Glomerular visceral epithelial cell (primary cell): Measurements from ENCODE around the gene SP4.

Experiments
- DNase-seq: peaks from one replicate; pipeline ENCODE4 v3.0.0-alpha.2; 2016; ENCODE audit errors: extremely low spot score

Gene SP4

GRCh38 chr7:21443149-21443841, 15.4 kb downstream of the SP4 start:
- DNase-seq: no peak

- no peak for DNase-seq
Observed at GRCh38 chr7:21448974-21449373, 21.1 kb downstream of the SP4 start.

- no peak for DNase-seq
Observed at GRCh38 chr7:21450076-21450475, 22.2 kb downstream of the SP4 start.

GRCh38 chr7:21450941-21451340, 23.1 kb downstream of the SP4 start:
- DNase-seq: no peak

- DNase-seq: no peak
Observed at GRCh38 chr7:21454182-21454581, 26.3 kb downstream of the SP4 start.

- DNase-seq: no peak
Observed at GRCh38 chr7:21454906-21455305, 27.0 kb downstream of the SP4 start.

GRCh38 chr7:21461282-21461681, 33.4 kb downstream of the SP4 start:
- no peak for DNase-seq

- DNase-seq: no peak
Observed at GRCh38 chr7:21462081-21462480, 34.2 kb downstream of the SP4 start.

- DNase-seq: no peak
Observed at GRCh38 chr7:21463524-21463923, 35.6 kb downstream of the SP4 start.

- DNase-seq: no peak
Observed at GRCh38 chr7:21468969-21469368, 41.1 kb downstream of the SP4 start.

GRCh38 chr7:21469894-21470293, 42.0 kb downstream of the SP4 start:
- DNase-seq: no peak

GRCh38 chr7:21472029-21472428, 44.1 kb downstream of the SP4 start:
- DNase-seq: no peak

- DNase-seq: no peak
Observed at GRCh38 chr7:21476429-21476828, 48.5 kb downstream of the SP4 start.

- no peak for DNase-seq
Observed at GRCh38 chr7:21480693-21481403, 53.0 kb downstream of the SP4 start.

- no peak for DNase-seq
Observed at GRCh38 chr7:21486511-21486910, 58.6 kb downstream of the SP4 start.

GRCh38 chr7:21495731-21496130, 67.8 kb downstream of the SP4 start:
- no peak for DNase-seq

GRCh38 chr7:21497072-21497471, 69.2 kb downstream of the SP4 start:
- no peak for DNase-seq

- DNase-seq: no peak
Observed at GRCh38 chr7:21500117-21500832, 72.4 kb downstream of the SP4 start.

GRCh38 chr7:21504021-21504420, 76.1 kb downstream of the SP4 start:
- DNase-seq: no peak

- DNase-seq: no peak
Observed at GRCh38 chr7:21507627-21508343, 79.9 kb downstream of the SP4 start.

- no peak for DNase-seq
Observed at GRCh38 chr7:21508538-21508937, 80.7 kb downstream of the SP4 start.

- no peak for DNase-seq
Observed at GRCh38 chr7:21514062-21514461, 86.2 kb downstream of the SP4 start.
